WTC11 (cell line): Measurements from ENCODE around the gene EMX1.
A peak's percentile ranks its signal among the peaks of the same experiment; 100 is the strongest.

Source experiments
- ATF1 ChIP-seq: sonication (generic); formaldehyde crosslinking; IDR thresholded peaks from 2 replicates; pipeline ENCODE4 v1.8.1; 2023; ENCODE audit warnings: mild to moderate bottlenecking, moderate library complexity, missing genetic modification reagents
- CREB1 ChIP-seq: sonication (generic); formaldehyde crosslinking; IDR thresholded peaks from 2 replicates; pipeline ENCODE4 v1.8.0; 2023; ENCODE audit warnings: mild to moderate bottlenecking, missing genetic modification reagents
- KAT7 ChIP-seq: sonication (generic); formaldehyde crosslinking; IDR thresholded peaks from 2 replicates; pipeline ENCODE4 v1.8.1; 2023; ENCODE audit warnings: missing genetic modification reagents, mild to moderate bottlenecking, borderline replicate concordance
- NR3C1 ChIP-seq: sonication (generic); formaldehyde crosslinking; conservative IDR thresholded peaks from 2 replicates; pipeline ENCODE4 v1.8.1; 2023; ENCODE audit warnings: low read depth, mild to moderate bottlenecking, missing genetic modification reagents
- TEAD4 ChIP-seq: sonication (generic); formaldehyde crosslinking; IDR thresholded peaks from 2 replicates; pipeline ENCODE4 v1.8.0; 2022; ENCODE audit warnings: mild to moderate bottlenecking, missing genetic modification reagents
- ZBTB21 ChIP-seq: sonication (generic); formaldehyde crosslinking; IDR thresholded peaks from 2 replicates; pipeline ENCODE4 v1.8.1; 2023; ENCODE audit warnings: mild to moderate bottlenecking, missing genetic modification reagents, borderline replicate concordance
- ZNF121 ChIP-seq: sonication (generic); formaldehyde crosslinking; IDR thresholded peaks from 2 replicates; pipeline ENCODE4 v1.8.0; 2023; ENCODE audit warnings: missing genetic modification reagents
- TF ChIP-seq, protein P1 (sequence below): fragments of 200-600 bp; IDR thresholded peaks from 2 replicates; pipeline ENCODE4 v1.8.0; 2022; ENCODE audit warnings: antibody characterized with exemption
- TF ChIP-seq, protein P2 (sequence below): sonication (generic); formaldehyde crosslinking; IDR thresholded peaks from 2 replicates; pipeline ENCODE4 v1.8.1; 2023; ENCODE audit warnings: mild to moderate bottlenecking, missing genetic modification reagents
- TF ChIP-seq, protein P3 (sequence below): fragments of 250-450 bp; sonication (Bioruptor Pico); IDR thresholded peaks from 2 replicates; pipeline ENCODE4 v1.9.0; 2021; ENCODE audit warnings: mild to moderate bottlenecking

DNA sequence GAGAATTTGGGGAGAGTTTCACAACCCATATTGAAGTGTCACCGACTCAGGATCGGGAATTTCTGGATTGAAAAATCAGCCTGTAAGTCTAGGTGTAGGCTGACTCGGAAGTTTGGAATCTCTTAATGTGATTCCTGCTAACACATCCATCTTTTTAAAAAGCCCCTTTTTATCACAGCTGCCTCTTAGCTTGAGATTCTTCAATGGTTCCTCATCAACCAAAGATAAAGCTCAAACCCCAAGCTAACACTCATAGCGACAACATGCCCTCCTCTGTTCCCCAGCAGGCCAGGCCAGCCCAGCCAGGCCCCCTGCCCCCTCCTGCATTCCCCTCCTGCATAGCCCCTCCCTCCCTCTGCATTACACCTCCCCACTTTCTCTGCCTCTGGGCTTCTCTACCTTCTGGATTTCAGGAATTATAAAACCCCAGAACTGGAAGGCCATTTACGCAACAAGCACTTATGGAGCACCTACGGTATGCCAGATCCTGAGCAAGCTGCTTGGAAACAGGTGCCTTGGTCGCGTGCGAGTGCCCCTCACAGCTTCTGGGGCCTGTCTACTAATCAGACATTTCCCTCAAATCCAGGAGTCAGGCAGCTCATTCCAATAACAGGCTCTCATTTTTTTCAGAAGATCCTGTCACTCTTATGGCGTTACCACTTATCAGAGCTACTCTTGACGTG lies 63.4 kb downstream of the EMX1 start:
- TF ChIP-seq ZNF121 (0 out of 2 replicates have a peak, but pooled peaks have one; percentile 25), ATF1 (CRISPR knock-in tag) (no peak), NR3C1 (CRISPR knock-in tag) (no peak), KAT7 (CRISPR knock-in tag) (no peak), TEAD4 (CRISPR knock-in tag) (no peak), ZBTB21 (CRISPR knock-in tag) (no peak), CREB1 (CRISPR knock-in tag) (no peak)
- TF ChIP-seq, protein P1, sequence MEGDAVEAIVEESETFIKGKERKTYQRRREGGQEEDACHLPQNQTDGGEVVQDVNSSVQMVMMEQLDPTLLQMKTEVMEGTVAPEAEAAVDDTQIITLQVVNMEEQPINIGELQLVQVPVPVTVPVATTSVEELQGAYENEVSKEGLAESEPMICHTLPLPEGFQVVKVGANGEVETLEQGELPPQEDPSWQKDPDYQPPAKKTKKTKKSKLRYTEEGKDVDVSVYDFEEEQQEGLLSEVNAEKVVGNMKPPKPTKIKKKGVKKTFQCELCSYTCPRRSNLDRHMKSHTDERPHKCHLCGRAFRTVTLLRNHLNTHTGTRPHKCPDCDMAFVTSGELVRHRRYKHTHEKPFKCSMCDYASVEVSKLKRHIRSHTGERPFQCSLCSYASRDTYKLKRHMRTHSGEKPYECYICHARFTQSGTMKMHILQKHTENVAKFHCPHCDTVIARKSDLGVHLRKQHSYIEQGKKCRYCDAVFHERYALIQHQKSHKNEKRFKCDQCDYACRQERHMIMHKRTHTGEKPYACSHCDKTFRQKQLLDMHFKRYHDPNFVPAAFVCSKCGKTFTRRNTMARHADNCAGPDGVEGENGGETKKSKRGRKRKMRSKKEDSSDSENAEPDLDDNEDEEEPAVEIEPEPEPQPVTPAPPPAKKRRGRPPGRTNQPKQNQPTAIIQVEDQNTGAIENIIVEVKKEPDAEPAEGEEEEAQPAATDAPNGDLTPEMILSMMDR, result no peak
- TF ChIP-seq, protein P2, sequence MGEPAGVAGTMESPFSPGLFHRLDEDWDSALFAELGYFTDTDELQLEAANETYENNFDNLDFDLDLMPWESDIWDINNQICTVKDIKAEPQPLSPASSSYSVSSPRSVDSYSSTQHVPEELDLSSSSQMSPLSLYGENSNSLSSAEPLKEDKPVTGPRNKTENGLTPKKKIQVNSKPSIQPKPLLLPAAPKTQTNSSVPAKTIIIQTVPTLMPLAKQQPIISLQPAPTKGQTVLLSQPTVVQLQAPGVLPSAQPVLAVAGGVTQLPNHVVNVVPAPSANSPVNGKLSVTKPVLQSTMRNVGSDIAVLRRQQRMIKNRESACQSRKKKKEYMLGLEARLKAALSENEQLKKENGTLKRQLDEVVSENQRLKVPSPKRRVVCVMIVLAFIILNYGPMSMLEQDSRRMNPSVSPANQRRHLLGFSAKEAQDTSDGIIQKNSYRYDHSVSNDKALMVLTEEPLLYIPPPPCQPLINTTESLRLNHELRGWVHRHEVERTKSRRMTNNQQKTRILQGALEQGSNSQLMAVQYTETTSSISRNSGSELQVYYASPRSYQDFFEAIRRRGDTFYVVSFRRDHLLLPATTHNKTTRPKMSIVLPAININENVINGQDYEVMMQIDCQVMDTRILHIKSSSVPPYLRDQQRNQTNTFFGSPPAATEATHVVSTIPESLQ (CRISPR knock-in tag), result no peak
- TF ChIP-seq, protein P3, sequence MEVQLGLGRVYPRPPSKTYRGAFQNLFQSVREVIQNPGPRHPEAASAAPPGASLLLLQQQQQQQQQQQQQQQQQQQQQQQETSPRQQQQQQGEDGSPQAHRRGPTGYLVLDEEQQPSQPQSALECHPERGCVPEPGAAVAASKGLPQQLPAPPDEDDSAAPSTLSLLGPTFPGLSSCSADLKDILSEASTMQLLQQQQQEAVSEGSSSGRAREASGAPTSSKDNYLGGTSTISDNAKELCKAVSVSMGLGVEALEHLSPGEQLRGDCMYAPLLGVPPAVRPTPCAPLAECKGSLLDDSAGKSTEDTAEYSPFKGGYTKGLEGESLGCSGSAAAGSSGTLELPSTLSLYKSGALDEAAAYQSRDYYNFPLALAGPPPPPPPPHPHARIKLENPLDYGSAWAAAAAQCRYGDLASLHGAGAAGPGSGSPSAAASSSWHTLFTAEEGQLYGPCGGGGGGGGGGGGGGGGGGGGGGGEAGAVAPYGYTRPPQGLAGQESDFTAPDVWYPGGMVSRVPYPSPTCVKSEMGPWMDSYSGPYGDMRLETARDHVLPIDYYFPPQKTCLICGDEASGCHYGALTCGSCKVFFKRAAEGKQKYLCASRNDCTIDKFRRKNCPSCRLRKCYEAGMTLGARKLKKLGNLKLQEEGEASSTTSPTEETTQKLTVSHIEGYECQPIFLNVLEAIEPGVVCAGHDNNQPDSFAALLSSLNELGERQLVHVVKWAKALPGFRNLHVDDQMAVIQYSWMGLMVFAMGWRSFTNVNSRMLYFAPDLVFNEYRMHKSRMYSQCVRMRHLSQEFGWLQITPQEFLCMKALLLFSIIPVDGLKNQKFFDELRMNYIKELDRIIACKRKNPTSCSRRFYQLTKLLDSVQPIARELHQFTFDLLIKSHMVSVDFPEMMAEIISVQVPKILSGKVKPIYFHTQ (CRISPR knock-in tag), result no peak
